Liver (tissue), 3 donors: ENCODE measurements around the gene FSIP2.

Source experiments
- CTCF ChIP-seq: fragments of 150-350 bp; IDR thresholded peaks from 2 replicates; pipeline ENCODE4 v1.5.1; 2017; ENCODE audit warnings: improper control_type of control experiment, low read depth, low read length; ENCODE audit not compliant: missing input control
- GABPA ChIP-seq, 2 donors: IDR thresholded peaks in 1 of 2; conservative IDR thresholded peaks in 1 of 2; 2 replicates each; pipeline ENCODE4 v1.6.1; 2016; ENCODE audit warnings: antibody characterized with exemption in 2 of 2, mild to moderate bottlenecking in 1 of 2, moderate library complexity in 1 of 2
- NR2F2 ChIP-seq: IDR thresholded peaks from 2 replicates; pipeline ENCODE4 v1.6.1; 2016; ENCODE audit warnings: antibody characterized with exemption
- SP1 ChIP-seq: IDR thresholded peaks from 2 replicates; pipeline ENCODE4 v1.6.1; 2018; ENCODE audit warnings: antibody characterized with exemption, mild to moderate bottlenecking
- YY1 ChIP-seq: IDR thresholded peaks from 2 replicates; pipeline ENCODE4 v1.6.1; 2016; ENCODE audit warnings: antibody characterized with exemption, mild to moderate bottlenecking
- ZBTB33 ChIP-seq: IDR thresholded peaks from 2 replicates; pipeline ENCODE4 v1.6.1; 2016; ENCODE audit warnings: antibody characterized with exemption
- TF ChIP-seq, protein P1 (sequence below): IDR thresholded peaks from 2 replicates; pipeline ENCODE4 v1.6.1; 2016; ENCODE audit warnings: antibody characterized with exemption
- donor health status: healthy.
- donor health status: healthy.

DNA sequence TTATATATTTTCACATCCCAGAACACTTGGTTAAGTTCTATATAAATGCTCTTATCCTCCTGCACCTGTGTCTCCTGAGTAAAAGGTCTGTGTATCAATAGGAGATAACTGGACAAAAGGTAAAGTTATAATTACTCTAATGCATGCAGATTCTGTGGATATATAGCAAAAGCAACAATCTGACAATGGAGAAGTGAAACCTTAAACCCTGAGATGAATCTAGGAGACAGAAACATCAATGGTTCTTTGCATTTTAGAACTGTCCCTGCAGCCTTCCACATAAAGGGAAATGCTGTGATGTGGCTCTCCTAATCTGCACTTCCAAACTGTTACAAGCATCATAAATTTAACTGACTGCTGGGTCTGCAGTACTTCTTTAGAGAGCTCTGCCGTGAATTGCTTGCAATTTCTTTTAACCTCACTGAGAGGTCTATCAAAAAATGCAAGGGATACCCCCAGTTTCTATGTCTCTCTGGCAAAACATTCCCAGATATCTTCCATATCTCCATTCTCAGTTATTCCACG is 42.8 kb upstream of the FSIP2 start:
- TF ChIP-seq YY1, result no peak
- TF ChIP-seq CTCF, result no peak
- TF ChIP-seq NR2F2, result no peak
- TF ChIP-seq SP1, result no peak
- TF ChIP-seq, protein P1, sequence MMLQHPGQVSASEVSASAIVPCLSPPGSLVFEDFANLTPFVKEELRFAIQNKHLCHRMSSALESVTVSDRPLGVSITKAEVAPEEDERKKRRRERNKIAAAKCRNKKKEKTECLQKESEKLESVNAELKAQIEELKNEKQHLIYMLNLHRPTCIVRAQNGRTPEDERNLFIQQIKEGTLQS, result no peak
- TF ChIP-seq ZBTB33, result no peak
- TF ChIP-seq GABPA (IDR thresholded peaks at IDR 0.05 in 1 of 2, conservative IDR thresholded peaks at IDR 0.05 in 1 of 2), result no peak
